HG02938 (cell line): ENCODE results near the gene FGG.

Experiments used
- ATAC-seq: cut with Tn5 transposase; IDR thresholded peaks from one replicate; pipeline ENCODE4 v1.9.1; 2021; ENCODE audit warnings: mild to moderate bottlenecking, moderate library complexity; ENCODE audit not compliant: unreplicated experiment

The FGG gene

DNA sequence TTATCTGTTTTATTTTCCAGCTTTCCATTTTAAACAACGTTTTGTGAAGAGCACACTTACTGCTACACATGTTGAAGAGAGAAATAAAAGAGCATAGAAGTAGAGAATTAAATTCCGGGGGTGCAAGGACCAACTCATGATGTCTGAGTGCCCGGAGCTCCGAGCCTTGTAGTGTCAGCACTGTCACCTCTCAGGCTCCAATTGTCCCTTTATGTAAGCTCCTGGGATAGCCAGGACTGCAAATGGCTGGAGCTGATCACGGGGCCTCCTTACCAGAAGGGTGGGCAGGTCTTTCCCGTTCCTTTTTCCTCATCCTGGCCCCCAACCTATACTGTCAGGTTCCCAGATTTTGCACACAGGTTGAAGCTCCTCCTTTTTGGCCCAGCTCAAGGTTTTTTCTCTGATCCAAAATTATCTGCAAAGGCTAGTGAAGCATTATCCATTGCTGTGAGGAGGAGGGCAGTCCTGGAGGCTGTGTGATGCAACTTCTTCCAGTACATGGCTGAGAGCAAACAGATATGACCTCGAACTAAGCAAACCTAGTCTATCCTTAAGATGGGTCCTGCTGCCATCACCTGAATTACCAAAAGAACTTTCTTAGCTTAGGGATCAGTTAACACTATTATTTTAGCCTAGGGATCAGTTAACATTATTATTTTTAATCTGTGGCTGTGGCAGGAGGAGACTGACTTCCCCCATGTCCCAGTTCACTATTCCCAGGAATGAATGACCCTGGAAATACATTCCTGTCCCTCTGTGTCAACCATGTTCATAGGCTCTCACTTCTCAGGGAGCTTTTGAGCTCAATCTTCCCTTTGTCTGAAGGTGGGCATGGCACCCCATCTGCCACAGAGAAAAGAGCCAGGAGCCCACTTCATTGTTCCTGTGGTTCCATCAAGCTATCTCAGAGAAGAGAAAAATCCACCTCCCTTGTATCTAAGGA lies at the start of gene FGG:
Gene FGG, minus strand, starts transcription at position 185 of the 943 bp plus-strand sequence. Its CDS starts 47 bp downstream, at position 138.
- no peak for ATAC-seq

DNA sequence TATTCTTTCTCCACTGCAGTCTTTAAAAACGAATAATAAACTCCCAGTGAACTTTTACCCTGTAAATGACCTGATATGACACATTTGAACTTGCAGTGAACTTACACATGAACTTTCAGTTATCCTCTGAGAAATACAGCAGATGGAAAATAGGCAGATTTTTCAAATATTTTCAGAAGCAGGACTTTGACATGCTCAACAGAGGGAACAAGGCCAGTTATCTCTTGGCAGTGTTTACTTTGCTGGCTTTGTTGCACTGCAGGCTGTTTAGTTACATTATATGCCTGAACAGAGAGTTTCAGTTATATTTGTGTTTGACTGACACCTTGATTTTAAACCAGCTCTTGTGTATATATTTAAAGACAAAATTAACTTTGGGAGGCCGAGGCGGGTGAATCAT lies 47.6 kb upstream of the FGG start:
- no peak for ATAC-seq

DNA sequence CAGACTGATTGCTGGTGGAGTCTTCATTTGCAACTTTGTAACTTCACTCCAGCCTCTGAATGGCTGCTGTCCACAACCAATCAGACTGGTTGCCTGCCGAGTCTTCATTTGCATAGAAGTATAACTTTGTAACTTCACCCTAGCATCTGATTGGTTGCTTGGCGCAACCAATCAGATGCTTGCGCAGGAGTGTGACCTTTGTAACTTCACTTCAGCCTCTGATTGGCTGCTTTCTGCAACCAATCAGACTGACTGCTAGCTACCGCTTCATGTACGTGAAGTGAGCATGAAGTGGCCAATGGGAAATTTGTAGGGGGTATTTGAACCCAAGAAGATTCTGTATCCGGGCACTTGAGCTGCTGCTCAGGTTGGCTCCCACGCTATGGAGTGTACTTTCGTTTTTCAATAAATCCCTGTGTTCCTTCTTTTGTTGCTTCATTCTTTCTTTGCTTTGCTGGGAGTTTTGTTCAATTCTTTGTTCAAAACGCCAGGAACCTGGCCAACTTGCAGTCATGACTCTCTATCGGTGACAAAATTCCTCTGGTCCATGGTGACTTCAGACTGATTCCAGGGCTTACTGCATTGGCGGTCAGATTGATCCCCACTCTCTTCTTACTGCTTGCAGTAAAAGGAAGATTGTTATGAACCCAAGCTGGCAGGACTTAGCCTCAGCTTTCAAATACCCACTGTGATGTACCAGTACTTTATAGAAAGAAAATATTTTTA lies 46.4 kb upstream of the FGG start:
- ATAC-seq: no peak

DNA sequence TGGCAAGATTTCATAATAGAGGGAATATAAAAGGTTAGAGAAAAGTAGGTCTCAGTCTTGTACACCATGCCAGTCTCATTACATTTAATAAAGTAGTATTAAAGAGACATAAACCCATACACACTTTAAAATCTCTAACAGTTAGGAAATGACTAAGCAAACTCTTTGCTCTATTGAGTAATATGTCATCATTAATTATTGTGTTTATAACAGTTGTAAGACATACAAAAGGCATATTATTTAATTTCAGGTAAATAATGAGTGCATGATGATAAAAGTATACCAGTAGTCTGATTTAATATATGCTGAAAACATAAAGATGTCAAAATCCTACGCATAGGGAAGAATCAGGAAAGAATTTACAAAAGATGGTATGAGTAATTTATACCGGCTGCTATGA lies 31.0 kb upstream of the FGG start:
- no peak for ATAC-seq

DNA sequence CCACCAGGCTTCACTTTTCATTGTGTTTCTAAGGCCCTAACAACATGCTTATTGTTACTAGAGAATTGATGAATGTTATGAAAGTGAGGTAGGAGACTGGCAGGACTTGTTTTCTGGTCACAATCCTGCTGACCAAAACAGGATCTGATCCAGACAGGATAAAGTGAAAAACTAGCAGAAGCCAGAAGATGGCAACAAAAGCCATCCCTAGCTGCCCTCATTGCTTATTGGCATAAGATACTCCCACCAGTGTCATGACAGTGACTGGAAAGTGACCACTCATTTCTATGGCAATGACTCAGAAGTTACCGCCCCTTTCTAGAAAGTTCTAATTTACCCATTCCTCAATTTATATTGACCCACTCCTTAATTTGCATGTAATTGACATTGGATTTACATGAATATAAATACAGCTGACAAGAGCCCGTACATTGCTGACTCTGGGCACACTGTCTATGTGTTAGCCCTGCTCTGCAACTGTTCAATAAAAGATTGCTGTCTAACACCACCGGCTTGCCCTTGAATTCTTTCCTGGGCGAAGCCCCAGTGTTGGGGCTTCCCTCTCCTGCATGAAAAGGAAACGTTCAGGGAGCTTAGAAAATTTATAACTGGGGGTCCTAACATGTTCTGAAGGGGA lies 30.0 kb upstream of the FGG start:
- no peak for ATAC-seq

GRCh38 chr4:154640999-154641398 lies 28.5 kb upstream of the FGG start:
- ATAC-seq: no peak

GRCh38 chr4:154634058-154634457 lies 21.6 kb upstream of the FGG start:
- ATAC-seq: no peak

- no peak for ATAC-seq
Measured at GRCh38 chr4:154631828-154632227, 19.4 kb upstream of the FGG start.

GRCh38 chr4:154630324-154630723 lies 17.9 kb upstream of the FGG start:
- ATAC-seq: no peak

DNA sequence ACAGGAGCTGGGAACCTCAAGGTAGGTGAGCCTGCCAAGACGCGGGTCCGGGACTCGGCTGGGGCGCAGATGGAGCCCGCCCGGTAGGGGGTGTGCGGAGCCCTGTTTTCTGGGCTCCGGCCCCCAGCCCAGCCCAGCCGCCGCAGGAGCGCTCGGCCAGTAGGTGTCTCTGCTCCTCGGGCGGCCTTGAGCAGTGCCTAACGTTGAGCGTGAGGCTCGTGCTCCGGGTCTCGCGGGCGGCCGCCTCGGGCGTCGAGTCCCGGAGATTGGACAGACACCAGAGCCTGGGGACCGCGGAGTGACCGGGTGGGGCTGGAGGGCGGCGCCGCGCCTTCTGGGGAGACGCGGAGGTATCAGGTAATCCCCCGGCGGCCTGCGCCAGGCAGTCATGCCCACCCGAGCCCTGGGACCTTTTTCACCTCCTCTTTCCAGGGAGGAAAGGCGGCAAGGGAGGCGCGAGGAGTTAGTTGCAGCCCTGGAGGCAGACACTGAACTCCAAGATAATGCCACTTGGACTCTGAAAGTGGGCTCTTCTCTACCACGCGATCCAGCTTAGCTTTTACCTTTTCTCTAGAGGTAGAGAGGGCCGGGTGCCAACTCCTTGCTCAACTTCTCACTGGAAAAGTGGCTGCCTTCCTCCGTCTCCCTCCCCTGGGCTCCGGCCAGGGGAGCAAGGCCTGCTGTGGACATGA lies 14.5 kb upstream of the FGG start:
- ATAC-seq: peak; percentile 92

- ATAC-seq: no peak
Measured at GRCh38 chr4:154625971-154626370, 13.5 kb upstream of the FGG start.

DNA sequence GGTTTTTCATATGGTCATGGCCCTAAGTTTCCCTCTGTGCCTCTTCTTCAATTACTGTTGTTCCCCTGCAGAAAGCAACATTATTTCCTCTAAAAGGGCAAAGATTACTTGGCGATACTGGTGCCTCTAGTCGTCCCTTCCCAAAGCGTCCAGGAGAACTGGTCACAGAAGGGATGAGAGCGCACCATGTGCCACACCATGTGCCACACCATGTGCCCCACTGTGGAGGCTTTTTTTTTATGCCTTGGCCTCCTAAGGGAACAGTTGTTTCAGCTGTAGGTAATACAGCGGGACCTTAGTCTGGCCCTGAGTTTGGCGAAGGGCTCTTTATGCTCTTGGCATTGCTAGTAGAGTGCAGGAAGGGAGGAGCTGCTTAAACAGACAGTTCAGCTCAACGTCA lies 11.5 kb upstream of the FGG start:
- ATAC-seq: no peak

- no peak for ATAC-seq
Measured at GRCh38 chr4:154623436-154623835, 11.0 kb upstream of the FGG start.

- peak; percentile 44 for ATAC-seq
Measured at GRCh38 chr4:154622598-154622997, 10.1 kb upstream of the FGG start.

DNA sequence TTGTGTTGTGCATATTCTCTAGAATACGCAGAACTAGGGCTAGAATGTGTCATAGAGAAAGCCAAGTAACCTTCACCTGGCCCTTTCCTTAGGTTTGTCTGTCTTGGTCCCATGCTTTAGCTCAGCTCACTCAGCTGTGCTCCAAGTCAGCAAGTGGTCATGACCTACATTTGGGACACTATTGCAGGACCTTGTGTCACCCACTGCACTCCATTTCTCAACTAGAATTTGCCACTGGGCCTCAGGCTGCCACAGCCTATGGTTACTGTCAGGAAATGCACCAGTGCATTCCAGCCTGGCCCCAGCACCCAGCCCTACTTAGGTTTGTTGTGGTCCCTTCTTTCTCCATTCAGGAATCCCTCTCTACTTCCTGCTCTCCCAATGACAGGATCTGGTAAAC lies 7.7 kb upstream of the FGG start:
- no peak for ATAC-seq

DNA sequence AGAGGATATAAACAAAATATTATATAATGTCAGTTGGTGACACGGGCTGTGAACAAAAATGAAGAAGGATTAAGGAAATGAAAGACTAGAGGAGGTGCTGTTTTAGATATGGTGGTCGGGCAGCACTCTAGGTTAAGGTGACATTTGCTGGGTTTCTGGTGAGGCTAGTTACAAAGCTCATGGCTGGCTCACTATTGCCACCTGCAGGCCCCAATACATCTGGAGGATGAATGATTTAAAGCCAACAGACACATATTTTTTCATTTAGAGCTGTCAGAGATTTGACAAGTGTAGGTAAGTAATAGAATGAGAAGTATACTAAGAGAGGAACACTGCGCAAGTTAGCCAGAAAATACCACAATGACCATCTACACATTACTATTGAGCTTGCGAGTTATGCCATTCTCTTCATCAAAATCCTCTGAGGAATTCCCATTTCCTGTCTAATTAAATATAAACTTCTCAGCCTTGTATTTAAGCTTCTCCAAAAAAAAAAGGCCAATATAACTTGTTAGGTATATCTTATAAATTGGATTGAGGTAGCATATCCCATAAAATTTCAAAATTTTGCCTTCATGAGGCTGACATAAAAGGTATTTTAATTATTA lies 6.4 kb upstream of the FGG start:
- ATAC-seq: peak; percentile 58

DNA sequence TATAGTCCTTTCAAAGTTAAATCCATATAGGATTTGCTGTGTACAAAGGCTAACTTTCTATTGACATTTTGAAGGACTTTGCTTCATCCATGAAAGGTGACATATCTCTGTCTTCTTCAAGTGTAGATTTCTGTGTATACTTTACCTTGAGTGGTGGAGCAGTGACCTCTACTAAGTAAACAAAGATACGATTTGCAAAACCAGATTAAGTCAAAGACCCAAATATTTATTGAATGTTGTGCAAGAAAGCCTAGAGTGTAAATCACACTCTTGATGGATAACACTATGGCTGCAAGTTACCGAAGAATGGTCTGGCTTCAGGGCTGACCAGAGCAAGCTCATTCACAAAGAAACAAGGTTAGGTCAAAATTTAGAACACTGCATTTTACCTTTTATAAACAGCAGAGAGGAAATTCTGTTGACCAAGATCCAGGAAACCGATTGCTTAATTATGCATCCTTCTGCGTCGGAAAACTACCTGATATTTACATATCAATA lies 5.4 kb upstream of the FGG start:
- no peak for ATAC-seq

DNA sequence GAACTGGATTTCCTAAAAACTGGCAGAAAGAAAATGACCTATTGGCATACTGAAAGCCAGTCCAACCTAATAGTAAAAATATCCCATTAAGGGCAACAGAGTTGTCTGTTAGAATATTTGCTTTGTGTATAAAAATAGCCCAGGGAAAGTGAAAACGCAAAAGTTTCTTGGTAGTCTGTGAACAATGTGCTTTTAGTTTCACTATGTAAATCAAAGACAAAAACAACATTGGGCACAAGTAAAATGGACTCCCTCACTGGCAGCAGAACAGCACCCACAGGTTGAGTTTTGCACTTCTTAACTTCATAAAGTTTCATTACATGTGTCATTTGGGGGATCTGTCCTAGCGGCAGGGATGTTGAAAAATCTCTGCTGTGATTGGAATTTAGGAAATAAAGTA lies 4.3 kb upstream of the FGG start:
- ATAC-seq: peak; percentile 97

- ATAC-seq: no peak
Measured at GRCh38 chr4:154616287-154616686, 3.8 kb upstream of the FGG start.

- no peak for ATAC-seq
Measured at GRCh38 chr4:154615211-154615610, 2.8 kb upstream of the FGG start.
